Raji (cell line): ENCODE measurements around the gene VKORC1.

Experiments used
- POLR2A ChIP-seq: IDR thresholded peaks from 2 replicates; pipeline ENCODE4 v1.6.1; 2011; ENCODE audit warnings: low read depth, low read length, control low read depth; ENCODE audit not compliant: insufficient read depth

VKORC1 gene

DNA sequence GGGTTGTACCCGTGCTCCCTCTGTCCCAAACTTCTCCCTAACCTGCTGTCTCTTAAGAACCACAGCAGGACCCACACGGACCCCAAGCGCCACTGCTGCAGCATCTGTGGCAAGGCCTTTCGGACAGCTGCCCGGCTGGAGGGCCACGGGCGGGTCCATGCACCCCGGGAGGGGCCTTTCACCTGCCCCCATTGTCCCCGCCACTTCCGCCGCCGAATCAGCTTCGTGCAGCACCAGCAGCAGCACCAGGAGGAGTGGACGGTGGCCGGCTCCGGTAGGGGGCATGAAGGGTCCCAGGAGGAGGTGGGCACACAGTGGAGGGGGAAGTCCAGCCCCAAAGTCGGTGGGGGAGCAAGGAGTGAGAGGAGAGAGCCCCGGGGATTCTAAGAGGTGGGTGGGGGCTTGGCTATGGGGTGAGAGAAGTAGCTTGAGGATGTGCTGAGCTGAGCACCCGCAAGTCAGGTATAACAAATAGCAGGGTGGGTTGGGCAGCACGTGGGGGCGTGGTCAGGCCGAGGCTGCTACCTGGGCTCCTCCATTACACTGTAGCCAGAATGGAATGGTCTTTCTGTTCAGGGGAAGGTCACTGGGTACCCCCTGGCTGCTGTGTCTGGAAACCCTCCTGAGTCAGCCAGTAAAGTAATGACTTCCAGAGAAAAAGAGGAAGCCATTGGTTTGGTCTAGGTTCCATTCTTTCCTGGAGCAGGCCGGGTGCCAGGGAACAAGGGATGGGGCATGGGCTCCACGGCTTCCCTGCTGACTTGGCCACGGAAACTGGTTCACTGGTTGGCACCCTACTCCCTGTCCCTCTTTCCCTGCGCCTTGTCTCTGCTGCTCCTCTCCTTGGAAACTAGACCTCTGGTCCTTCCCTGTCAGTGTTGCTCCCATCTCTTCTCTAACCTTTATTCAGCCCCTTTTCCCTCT is 12.9 kb downstream of the VKORC1 start:
- no peak for TF ChIP-seq POLR2A

GRCh38 chr16:31080756-31081419 is 13.7 kb downstream of the VKORC1 start:
- TF ChIP-seq POLR2A = no peak

DNA sequence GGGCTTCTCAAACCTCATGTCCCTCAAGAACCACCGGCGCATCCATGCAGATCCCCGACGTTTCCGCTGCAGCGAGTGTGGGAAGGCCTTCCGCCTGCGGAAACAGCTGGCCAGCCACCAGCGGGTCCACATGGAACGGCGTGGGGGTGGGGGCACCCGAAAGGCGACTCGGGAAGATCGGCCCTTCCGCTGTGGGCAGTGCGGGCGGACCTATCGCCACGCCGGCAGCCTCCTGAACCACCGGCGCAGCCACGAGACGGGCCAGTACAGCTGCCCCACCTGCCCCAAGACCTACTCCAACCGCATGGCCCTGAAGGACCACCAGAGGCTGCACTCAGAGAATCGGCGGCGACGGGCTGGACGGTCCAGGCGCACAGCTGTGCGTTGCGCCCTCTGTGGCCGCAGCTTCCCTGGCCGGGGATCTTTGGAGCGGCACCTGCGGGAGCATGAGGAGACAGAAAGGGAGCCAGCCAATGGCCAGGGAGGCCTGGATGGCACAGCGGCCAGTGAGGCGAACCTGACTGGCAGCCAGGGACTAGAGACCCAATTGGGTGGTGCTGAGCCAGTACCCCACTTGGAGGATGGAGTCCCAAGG is 14.5 kb downstream of the VKORC1 start:
- no peak for TF ChIP-seq POLR2A

GRCh38 chr16:31079342-31079944 is 15.2 kb downstream of the VKORC1 start:
- TF ChIP-seq POLR2A = no peak

- TF ChIP-seq POLR2A = no peak
Measured at GRCh38 chr16:31078597-31079341, 15.8 kb downstream of the VKORC1 start.

GRCh38 chr16:31077592-31078396 is 16.8 kb downstream of the VKORC1 start:
- TF ChIP-seq POLR2A = no peak

- TF ChIP-seq POLR2A = no peak
Measured at GRCh38 chr16:31077024-31077423, 17.6 kb downstream of the VKORC1 start.

DNA sequence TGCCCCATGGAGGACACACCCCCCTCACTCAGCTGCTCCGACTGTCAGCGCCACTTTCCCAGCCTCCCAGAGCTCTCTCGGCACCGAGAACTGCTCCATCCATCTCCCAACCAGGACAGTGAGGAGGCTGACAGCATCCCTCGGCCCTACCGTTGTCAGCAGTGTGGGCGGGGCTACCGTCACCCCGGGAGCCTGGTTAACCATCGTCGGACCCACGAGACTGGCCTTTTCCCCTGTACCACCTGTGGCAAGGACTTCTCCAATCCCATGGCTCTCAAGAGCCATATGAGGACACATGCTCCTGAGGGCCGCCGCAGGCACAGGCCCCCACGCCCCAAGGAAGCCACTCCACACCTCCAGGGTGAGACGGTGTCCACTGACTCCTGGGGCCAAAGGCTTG is 18.3 kb downstream of the VKORC1 start:
- no peak for TF ChIP-seq POLR2A

GRCh38 chr16:31074814-31075183 is 19.8 kb downstream of the VKORC1 start:
- no peak for TF ChIP-seq POLR2A

DNA sequence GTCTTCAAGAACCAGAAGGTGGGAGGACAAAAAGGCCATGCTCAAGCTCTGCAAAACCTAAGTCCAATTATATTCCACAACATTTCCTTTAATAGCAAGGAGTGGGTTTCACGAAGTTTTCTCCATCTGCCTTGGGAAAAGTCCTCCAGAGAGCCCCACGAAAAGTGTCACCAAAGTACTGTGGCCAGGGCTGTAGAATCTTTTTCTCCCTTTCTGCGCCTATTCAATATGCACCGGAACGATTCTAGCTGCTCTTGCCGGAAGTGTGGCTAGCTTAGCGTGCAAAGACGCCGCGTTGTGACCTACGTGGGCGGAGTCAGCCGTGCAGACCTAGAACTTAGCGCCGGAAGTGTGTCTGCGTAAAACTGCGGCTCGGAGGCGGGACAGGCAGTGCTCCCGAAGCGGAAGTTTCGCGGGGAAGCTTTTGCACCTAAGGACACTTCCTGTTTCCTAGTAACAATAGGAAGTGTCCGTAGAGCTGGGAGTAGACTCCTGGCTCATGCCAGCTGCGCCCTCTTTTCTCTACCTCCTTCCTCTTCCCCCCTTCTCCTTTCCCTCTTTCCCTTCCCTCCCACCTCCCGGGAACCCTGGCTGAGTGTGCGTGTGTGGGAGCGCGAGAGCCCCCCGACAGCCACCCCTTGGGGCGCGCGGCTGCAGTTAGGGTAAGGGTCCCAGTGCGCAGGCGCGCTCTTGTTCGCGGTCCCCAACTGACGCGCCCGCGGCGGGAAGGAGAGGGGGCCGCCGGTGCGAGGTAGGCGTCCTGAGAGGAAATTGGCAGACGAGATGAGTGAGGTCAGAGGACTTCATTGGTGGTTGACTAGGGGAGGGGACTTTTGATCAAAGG is 20.4 kb downstream of the VKORC1 start, which contains the start of the genes ZNF646 and ZNF668:
Gene ZNF646 (plus strand): TSS at position 453 of the 844 bp plus-strand sequence. CDS start 1,903 bp downstream, outside the sequence.
Gene ZNF668 (minus strand): TSS at position 271 of the 844 bp plus-strand sequence. CDS start 9,781 bp downstream, outside the sequence.
- TF ChIP-seq POLR2A = peak; percentile 92

DNA sequence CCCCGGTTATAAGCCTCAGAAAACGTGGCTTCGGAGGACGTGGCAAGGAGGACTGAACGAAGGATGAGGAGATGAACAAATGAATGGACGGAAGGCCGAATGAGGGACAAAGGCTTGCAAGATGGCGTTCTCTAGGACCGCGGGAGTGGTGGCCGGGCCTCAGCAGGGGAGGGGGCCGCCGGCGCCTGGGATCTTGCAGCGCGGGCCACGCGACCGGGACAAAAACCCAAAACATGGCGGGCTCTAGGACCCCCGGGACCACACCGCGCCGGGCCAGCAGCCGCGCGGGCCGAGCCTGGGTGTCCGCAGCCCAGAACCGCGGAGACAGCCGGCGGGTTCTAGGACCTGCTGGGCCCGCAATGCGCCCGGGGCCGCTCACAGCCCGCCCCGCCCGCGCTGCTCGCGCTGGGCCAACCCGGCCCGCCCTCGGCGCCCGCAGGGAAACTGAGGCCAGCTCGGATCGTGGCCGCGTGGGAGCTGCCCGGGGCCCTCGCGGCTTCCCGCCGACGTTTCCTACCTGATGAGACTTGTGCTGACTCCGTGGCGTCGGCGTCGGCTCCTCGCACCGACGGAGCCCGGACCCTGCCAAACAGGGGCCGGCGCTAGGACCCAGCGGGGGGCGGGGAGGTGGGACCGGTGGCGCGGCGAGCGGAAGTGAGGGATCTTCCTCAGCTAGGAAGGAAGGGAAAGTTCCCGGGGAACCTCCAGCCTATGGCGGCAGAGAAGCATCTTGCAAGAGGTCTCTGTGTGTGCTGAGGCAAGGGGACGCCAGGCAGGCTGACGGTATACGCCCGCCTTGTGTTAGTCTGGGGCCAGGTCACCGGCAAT is 21.2 kb downstream of the VKORC1 start:
- TF ChIP-seq POLR2A = peak; percentile 43

DNA sequence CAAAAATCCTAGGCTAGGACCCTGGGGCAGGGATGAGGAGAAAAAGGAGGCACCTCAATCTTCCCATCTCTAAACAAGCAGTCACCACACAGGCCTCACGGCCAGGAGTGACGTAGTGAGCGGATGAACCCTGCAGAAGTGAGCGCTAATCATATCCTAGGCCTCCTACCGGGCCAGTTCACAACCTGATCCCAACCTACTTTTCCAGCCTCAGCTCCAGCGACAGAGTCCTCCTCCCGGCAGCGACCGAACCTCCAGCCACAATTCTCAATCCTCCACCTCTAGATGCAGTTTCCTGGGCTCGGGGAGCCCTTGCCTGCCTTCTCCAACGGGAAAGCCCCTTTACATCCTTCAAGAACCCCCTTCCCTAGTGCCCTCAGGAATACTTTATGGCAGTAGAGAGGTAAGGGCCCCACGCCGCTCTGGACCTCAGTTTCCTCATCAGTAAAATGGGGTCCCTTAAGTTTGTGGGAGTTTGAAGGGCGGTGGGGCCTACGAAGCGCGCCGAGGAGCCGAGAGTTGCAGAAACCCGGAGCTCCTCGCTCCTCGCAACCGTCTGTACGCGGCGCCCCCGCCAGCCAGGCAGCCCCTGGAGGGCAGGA is 22.0 kb downstream of the VKORC1 start:
- no peak for TF ChIP-seq POLR2A
